HG03025 (cell line): ENCODE results near the gene ITGA7.

Source experiments
- ATAC-seq: cut with Tn5 transposase; IDR thresholded peaks from one replicate; pipeline ENCODE4 v1.9.1; 2021; ENCODE audit warnings: mild to moderate bottlenecking, moderate library complexity; ENCODE audit not compliant: unreplicated experiment, low FRiP score

Gene ITGA7

DNA sequence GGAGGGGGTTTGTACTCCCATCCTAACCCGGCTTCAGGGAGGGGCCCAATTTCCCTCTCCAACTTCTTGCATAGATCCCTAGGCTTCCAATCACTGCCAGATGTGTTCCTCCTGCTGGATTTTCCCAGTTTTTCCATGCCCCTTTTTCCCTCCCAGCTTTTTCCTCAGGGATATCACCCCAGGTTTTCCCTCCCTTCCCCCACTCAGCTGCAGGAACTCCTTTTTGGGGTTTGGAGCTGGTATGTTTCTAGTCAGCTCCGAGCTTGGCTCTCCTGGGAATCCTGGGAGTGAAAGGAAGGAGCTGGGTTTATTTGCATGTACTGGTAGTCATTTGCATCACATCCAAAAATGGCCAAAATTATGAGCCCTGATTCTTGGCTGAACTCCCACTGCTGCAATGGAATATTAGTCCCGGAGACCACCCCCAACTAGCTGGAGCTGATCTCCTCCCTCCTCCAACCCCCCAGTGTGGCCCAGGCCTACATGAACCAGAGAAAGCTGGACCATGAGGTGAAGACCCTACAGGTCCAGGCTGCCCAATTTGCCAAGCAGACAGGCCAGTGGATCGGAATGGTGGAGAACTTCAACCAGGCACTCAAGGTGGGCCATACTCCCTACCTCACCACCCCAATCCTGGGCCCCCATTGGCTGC, 11.0 kb upstream of the ITGA7 start:
- ATAC-seq = no peak

DNA sequence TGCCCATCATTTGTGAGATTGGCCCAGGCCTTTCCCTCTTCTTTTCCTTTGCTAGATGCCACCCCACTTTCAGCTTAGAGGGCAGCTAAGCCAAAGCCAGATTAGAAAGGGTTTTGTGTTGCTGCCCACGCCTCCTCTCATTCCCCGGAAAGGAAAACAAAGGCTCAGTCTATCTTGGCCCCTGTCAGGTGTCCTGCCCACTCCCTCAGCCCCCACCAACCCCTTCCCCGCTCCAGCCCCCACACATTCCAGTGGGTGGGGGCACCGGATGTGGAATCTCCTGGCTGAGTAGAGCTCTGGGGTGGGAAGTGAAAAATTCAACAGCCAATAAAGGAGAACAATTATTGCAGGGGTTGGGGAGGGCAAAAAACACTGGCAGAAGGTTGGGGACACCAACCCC, 10.3 kb upstream of the ITGA7 start:
- no peak for ATAC-seq

DNA sequence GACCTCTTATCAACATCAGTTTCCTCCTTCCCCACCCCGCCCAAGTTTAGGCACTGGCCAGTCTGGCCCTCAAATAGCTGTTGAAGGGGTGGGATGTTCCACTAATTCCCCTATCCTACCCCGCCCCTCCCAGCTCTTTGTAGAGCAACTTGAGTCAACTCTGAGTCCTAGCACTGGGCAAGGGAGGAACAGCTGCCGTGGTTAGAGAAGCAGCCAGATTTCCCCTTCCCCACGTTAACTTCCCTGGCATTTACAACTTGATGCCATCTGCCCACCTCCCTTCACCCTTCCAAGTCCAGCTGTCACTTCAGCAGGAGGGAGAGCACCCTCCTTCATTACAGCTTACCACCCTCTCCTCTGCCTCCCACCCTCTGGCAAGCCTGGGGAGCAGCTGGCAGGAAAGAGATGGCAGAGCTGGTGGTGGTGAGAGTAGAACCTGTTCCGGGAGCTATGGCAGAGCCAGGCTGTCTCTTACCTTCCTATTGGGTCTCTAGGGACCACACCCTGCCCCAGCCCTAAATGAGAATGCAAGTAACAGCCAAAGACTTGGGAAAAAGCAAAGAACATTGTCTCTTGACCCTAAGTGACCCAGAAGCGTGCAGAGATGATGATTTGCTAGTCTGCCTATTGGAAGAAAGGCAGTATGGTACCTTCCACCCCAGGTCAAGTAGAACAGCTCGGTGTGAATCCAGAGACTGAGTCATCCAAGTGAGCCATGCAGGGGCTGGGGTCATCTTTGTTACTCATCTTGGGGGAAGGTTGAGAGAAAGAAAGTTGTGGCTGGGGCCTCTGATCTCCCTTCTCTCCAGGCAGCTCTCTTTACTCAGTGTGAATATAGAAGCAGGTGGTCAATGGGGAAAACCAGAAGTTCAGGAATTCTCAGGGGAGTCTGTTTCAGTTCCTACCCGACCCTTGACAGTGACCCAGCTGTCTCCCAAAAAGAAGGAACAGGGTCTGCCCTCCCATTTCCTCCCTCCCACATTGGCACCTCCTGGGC, 9.6 kb upstream of the ITGA7 start:
- ATAC-seq = no peak

DNA sequence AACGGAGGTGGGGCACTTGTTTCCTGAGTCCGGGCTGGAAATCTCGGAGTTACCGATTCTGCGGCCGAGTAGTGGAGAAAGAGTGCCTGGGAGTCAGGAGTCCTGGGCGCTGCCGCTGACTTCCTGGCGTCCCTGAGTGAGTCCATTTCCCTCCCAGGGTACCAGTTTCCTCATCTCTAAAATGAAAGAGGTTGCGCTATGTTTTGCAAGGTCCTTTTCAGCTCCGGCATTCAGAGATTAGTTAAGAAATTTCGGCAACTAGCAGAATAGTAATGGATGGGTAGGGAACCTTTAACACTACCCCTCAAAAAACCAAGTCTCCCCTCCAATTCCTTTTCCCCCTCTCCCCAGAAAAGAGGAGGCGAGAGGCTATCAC, 8.9 kb upstream of the ITGA7 start:
- no peak for ATAC-seq

DNA sequence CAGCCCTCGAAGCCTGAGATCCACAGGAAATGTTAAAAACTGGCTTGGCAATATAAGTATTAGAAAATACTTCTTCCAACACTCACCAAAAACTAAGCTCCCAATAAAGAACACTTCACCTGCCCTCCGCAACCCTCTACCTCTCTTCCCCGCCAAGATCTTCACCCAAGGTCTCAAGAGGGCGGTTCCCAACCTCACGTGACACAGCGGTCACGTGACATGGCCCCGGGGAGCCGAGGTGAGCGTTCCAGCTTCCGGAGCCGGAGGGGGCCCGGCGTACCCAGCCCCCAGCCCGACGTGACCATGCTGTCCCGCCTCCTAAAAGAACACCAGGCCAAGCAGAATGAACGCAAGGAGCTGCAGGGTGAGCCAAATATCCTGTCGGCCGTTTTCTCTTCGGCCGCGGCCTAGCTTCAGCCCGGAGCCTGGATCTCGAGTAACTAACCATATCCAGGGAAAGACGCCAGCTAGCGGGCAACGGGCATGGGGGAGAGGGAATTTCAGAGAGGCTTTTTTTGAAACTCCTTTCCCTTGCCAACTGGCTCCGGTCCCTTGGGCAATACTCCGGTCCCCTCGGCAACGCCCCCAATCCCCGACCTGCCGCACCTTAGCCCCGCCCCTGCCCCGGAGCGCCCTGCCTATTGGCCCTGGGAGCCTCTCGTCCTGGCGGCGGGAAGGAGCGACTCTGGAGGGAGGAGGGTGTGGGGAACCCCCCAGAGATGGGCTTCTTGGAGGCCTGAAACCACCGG, 8.3 kb upstream of the ITGA7 start, which contains the start of gene BLOC1S1:
Gene BLOC1S1 (plus strand): TSS at position 214 of the 749 bp plus-strand sequence. CDS start 6 bp downstream, at position 220.
- peak; percentile 92 for ATAC-seq

DNA sequence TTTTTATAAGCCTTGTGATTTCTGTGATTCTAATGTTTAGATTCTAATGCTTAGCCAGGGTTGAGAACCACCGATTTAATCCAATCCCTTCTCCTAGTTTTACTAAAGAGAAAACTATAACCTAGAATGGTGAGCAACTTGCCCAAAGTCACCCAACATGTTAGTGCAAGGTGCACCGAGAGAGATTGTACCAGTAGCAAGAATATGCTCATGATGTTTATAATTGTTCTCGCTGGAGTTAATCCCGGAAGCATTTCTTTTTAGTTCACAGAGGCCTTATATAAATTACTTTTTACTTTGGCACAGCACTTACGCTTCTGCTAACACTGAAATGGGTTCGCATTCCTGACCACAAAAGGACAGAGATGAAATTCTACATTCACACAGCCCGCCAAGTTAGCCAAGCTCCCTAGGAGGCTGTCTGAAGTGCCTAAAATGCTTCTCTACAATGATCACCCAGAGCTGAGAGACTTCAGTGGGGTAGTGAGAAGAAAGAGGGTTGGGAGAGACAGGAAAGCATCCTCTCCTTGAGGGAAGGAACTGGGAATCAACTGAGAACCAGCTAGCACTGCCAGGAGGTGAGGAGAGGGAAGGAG, 7.6 kb upstream of the ITGA7 start:
- no peak for ATAC-seq

DNA sequence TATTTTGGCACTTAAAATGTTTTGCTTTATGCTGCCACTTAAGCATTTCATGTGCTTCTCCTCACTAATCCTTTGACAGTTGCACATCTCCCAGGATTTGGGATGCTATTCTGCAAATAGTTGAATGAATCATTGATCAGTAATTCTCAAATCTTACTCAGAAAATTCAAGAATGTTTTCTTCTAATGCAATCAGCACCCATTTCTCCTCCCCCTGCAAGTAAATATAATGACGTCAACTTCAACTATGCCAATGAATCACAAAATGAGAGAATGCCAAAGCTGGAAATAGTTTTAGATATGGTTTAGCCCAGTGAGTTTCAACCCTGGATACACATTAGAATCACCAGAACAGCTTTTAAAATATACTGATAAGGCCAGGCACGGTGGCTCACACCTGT, 6.0 kb upstream of the ITGA7 start:
- ATAC-seq = no peak

DNA sequence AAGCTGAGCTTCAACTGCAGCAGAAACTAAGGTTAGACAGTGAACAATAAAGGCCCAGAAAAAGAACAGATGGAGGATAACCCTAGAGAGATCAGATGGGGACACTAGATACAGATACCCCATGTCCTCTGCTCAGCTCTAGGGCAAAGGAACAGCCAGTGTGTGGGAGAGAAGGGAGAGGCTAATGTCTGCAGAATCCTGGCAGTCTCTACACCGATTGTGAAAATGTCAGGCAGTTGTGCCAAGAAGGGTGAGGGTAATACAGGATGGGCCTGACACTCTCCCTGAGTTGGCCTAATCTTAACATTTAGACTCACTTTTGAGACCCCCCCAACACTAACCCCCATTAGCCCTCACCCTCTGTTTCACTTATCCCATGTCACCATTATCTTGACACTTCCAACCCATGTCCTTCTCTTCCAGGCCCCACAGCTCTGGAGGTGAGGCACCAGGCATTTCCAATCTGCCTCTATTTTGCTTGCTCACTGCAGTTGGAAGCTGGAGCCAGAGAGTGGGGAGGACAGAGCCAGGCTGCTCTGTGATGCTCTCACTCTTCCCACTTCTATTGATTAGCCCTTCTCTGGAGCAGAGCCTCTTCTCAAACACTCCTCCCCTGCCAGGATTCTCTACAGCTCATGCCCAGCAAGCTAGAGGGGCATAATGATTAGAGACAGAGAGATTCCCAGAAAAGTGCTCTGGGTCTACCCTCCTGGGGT, 5.2 kb upstream of the ITGA7 start:
- ATAC-seq = no peak

DNA sequence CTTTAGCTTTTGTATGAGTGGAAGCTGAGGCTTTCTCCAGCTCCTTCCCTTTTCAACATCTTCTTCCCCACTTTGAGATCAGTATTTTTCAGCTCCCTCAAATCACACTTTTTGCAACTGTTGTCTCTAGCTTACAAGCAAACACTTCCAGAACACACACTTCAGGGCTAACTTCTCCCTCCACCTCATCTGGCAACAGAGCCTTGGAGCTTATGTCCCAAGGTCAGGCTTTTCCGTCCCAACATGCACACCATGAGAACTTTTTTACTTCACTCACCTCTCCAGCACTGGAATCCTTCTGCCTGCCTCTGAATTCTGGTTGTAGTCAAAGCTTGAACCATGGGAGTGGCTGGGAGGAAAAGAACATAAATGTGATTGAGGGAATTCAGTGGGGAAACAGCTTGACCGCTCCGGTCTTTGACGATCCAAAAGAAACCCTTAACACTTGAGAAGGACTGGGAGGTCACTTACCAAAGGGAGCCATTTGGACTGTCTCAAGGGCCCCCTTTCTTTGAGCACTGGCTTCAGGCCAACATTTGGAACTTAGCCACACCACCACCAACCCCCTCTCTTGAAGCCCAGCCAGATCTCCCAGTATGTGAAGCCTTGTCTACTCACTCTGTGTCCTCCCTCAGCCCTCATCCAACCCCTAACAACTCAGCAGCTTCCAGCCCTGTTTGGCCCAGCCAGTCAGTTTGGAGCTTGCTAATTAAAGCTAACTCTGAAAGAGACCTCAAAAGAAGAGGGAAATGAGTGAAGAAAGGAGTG, 4.3 kb upstream of the ITGA7 start:
- ATAC-seq = no peak

DNA sequence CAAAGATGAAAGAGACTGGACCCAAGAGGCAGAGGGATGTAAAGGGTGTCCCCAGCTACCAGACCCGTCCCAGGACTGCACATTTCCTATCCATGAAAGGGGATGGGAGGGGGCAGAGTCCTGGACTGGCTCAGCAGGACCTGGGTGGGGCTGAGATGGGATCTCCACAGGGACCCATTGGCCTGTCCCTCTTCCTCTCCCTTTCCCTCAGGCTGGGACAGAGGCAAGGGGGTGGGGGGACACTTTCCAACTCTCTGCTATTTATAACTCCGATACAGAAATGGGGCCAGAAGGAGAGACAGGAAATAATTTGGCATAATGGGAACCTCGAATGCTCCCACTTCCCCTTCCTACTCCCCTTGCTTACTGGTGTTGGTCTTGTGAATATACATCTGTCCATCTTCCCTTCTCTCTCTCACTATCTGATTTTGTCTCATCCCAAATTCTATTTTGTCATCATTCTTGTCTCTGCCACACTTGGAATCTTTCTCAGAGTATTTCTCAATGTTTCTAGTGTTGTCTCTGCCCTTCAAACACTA, 1.1 kb upstream of the ITGA7 start:
- no peak for ATAC-seq

DNA sequence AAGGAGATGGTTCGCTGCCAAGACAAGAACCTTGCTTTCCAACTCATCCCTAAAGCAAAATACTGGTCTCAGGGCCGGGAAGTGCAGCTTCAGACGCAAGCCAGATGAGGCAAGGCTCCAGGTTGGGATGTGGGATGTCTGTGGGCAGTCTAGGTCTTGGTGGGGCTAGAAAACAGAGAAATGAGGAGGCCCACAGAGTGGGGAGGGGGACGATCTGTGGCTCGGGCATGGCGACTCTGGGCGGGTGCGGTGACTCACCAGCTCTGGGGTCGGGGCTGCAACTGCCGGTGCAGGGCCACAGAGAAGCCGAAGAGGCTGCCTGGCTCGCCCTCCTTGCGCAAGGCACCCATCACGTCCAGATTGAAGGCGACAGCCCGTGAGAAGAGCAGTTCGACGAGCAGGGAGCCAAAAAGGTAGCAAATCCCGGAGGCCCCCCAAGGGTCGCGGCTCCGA, 459 bp downstream of the ITGA7 start:
- no peak for ATAC-seq

DNA sequence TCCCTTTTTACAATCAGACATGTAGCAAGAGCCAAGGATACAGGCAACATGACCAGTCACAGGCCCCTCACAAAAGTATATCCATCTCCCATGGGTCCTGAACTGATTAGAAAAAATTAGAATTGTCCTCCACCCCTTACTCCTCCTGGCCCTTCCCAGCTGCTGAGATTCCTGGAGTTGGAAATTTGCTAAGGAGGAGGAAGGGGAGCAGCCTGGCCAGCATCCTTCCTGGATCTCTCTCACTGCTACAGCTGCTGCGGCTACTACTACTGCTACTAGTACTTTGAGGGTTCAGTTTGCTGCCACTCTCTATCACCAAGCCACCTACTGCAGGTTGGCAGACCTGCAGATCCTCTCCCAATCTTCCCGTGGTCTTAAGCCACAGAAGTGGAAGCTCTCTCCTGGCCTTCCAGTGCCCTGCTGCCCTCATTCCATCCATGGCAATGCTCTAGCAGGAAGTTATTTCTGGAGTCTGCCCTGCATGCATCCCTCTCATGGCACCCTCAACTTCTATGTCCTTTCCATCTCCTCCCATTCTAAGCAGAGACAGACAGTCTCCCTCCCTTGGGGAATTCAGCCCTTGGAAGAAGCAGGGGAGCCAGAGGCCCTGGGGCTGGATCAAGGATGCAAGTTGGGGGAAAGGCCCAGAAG, 1.0 kb downstream of the ITGA7 start:
- ATAC-seq = no peak

DNA sequence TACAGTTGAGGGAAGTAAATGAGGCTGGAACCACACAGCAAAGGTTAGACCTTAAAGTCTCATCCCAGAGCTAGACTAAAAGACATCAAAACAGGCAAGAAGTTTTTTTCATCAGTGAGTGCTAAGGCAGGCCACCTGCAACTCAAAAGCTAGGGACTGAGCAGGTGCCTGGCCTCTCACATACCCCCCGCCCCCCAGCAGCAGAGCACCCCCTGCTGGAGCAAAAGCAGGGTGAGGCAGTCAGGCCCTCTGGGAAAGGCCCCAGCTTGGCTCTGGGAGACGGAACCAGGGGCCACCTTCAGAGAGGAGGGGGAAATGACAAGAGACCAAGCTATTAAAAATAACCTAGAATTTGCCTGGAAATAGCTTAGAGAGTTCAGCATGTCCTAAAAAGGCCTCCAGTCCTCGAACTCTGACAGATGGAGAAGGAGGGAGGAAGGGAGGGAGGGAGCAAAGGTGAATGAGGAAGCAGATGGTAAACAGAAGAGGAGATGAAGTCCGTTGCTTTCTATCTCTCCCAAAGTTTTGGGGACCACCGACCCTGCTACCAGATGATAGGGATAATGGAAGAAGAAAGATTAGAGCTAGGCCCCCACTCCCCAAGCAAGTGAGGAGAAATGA, 1.8 kb downstream of the ITGA7 start:
- no peak for ATAC-seq

DNA sequence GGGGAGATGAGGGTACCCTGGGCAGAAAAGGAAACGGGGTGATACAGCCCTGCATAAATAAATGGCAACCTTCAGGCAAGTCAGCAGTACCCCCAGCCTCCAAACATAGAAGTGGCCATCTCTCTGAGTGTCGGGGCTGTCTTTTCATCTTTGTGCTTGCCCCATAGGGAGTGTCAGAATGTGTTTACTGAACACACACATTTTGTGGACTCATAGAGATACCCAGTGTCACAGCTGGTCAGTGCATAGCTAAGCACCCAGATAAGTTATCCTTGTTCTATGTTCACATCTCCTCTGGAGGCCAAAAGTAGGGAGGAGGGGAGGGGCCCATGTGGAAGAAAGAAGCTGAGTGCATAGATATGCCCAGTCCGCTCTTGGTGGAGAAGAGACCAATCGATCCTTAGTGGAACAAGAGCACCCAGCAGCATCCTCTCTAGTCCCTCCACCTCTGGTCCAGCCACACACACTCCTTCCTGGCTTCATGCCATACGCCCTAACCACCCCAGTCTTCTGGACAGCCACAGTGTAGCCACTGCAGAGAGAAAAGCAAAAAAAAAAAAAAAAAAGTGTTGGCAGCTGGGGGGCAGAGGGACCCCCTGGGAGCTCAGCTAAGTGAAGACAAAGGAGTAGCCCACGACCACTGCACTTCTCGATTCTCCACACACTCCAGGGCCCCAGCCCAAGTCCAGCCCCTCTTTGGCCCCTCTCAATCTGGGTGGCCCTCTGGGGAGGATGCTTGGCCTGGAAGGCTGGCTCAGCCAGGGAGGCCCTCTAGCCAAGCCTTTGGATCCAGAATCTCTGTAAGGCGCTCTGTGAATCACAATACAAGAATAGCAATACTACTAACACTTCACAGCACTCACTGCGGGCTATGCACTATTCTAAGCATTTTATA, 2.6 kb downstream of the ITGA7 start:
- ATAC-seq = no peak

DNA sequence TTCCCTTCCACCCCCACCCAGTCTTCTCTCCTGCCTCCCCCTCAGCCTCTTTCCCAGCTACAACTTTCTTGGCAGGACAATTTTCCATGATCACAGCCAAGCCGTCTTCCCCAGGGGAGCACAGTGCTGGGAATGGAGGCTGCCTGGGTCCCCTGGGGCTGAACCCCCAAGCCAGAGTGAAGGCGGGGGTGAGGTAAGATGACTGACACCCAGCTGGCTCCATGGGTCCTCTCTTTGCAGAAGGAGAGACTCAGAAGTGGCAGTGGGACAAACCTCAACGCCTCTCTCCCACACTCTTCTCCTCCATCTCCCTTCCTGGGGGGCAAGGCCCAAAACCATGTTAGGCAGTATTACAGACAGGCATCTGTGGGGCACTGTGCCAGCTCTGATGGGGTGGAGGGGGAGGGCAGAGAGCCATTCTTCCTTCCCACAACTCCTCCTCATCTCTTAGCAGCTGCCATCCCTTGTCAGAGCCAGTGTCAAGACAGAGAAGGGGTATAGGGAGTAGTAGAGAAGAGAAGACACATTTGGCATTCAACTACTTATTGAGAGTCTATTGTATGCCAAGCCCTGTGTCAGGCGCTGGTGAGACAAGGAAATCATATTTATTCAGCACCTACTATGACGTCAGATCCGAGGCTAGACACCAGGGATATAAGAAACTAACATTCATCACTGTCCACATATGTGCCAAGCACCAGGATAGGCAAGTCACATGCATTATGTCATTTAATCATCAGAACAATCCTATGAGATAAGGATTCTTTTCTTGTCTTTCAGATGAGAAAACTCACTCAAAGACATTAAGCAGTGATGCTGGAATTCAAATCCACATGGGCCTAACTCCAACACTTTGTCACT, 3.6 kb downstream of the ITGA7 start:
- ATAC-seq = no peak

DNA sequence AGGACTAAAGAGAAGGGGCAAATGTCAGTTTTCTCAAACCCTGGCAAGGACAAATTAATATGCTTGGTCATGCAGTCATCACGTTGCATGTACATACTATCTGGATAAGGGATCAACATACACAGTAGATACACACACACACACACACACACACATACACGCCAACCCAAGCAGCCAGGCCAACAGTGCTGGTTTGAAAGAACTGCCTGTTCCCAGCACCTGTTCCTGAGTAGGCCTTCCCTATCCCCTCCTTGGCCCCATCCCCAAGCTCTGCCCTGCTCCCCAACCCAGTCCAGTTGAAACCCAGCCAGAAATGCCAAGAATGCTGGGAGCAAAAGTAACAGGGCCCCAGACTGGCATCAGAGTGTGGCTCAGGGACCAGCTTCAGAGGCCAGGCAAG, 4.4 kb downstream of the ITGA7 start:
- ATAC-seq = no peak
